ENCODE measurements around the gene FZR1. TPM values are rescaled to one million over a fixed set of nuclear protein-coding genes. Genes with fewer than 3 reads are reported as not detected.

The FZR1 gene
- total and polyA plus RNA-seq, 2 experiments from 2014 or later = 16.1 to 39.2 TPM

- Histone ChIP-seq H3K27ac (ENCODE audit: low read depth) (no peak overlapping the region), H3K36me3 (ENCODE audit: insufficient read depth) (no peaks in the 10 kb centered on the region), H3K79me2 (replicated peaks; ENCODE audit: insufficient read depth) (0 out of 2 replicates have a peak, but pooled peaks cover under 1% of the 10 kb centered on the region), H3K4me2 (no peak overlapping the region), H3K27me3 (ENCODE audit: insufficient read depth) (no peaks in the 10 kb centered on the region), H4K20me1 (replicated peaks; ENCODE audit: insufficient read depth) (peaks cover 7% of the 10 kb centered on the region), H3K4me1 (ENCODE audit: insufficient read depth) (no peaks in the 10 kb centered on the region), H3K9me2 (ENCODE audit: insufficient read depth) (no peaks in the 10 kb centered on the region), H2AFZ (no peak overlapping the region), H3K4me3 (no peak overlapping the region), H3F3A (replicated peaks; ENCODE audit: low read depth) (peaks cover 6% of the 10 kb centered on the region; the same call in 1 of the 2 replicates)
- no peaks in the 10 kb centered on the region for H3K9me3 Mint-ChIP-seq
- no peak overlapping the region for H3K27ac Mint-ChIP-seq
- DNase-seq (ENCODE audit: low spot score) (no peak), ATAC-seq (no peak)
- no peaks in the 10 kb centered on the region; the same call in 2 of the 3 replicates for H3K4me1 Mint-ChIP-seq
- H3K4me3 Mint-ChIP-seq = no peak overlapping the region
- peaks cover 14% of the 10 kb centered on the region for H3K27me3 Mint-ChIP-seq (ENCODE audit: insufficient read depth, low read depth, poor library complexity)
- TF ChIP-seq ZNF462 (CRISPR knock-in tag; IDR thresholded peaks at IDR 0.05) = no peak
- no peak for TF ChIP-seq STAT1 (IDR thresholded peaks at IDR 0.05; ENCODE audit: unreplicated experiment)
- TF ChIP-seq CTCF (conservative IDR thresholded peaks at IDR 0.05; ENCODE audit: low read depth in 2 of 2) = no peak
- no peak for TF ChIP-seq EZH2phosphoT487 (IDR thresholded peaks at IDR 0.05; ENCODE audit: unreplicated experiment)
- TF ChIP-seq ETS1 (IDR thresholded peaks at IDR 0.05) = no peak
- no peak for TF ChIP-seq ZNF114 (CRISPR knock-in tag; IDR thresholded peaks at IDR 0.05)
- TF ChIP-seq POLR2AphosphoS5 (IDR thresholded peaks at IDR 0.05; ENCODE audit: low read depth) = no peak
- no peak for TF ChIP-seq EZH2 (IDR thresholded peaks at IDR 0.05; ENCODE audit: low read depth, unreplicated experiment)
- no peak for TF ChIP-seq REST (IDR thresholded peaks at IDR 0.05; ENCODE audit: unreplicated experiment)
- H3K36me3 Mint-ChIP-seq (ENCODE audit: low read depth) = peaks cover 7% of the 10 kb centered on the region
Measured at GRCh38 chr19:3549816-3550215, 43.7 kb downstream of the FZR1 start.
